ENCODE measurements around the gene ZBP1.

- TF ChIP-seq EGR1 (IDR thresholded peaks at IDR 0.05; ENCODE audit: borderline replicate concordance in 1 of 2, low read depth in 2 of 2, low read length in 2 of 2) (no peak), POLR2A (IDR thresholded peaks at IDR 0.05; ENCODE audit: low read depth, low read length) (no peak), CTCF (IDR thresholded peaks at IDR 0.05 in 2 of 3, conservative IDR thresholded peaks at IDR 0.05 in 1 of 3; ENCODE audit: control insufficient read depth in 2 of 3, extremely low read depth in 1 of 3, insufficient read depth in 1 of 3, low read depth in 3 of 3, low read length in 3 of 3) (no peak), NRF1 (conservative IDR thresholded peaks at IDR 0.05; ENCODE audit: low read depth, low read length) (no peak), POLR2AphosphoS5 (IDR thresholded peaks at IDR 0.05; ENCODE audit: low read length) (no peak), BCL3 (IDR thresholded peaks at IDR 0.05; ENCODE audit: borderline replicate concordance, insufficient read depth, low read depth, low read length, poor library complexity, severe bottlenecking) (no peak), SP1 (IDR thresholded peaks at IDR 0.05; ENCODE audit: low read depth, low read length) (no peak)
These were observed 60.3 kb downstream of the ZBP1 start for GRCh38 chr20:57559658-57560553.
